HCT116 (cell line): ENCODE measurements around the gene CFAP57. TPM values are rescaled to one million over a fixed set of nuclear protein-coding genes. Genes with fewer than 3 reads are reported as not detected.

Source experiments
- ATAC-seq: fragments of 200-7000 bp; cut with Tn5 transposase; 2 replicates; pipeline ENCODE4 v1.9.1; 2020; ENCODE audit warnings: mild to moderate bottlenecking, moderate library complexity
- BruUV-seq: library from RNA; stranded (reverse); fragments of 400-500 nt; replicated peaks from 2 replicates; lab custom pipeline; 2021; lab: Mats Ljungman, UMichigan
- CTCF ChIA-PET: fragments of 300-600 bp; sonication (Branson Sonifier 250); formaldehyde crosslinking; loops from one replicate; lab custom pipeline; 2021; ENCODE audit warnings: antibody characterized with exemption; lab: Charles Lee
- POLR2A ChIA-PET: fragments of 300-600, 350-600 bp; sonication (Branson Sonifier 250); formaldehyde crosslinking; loops from one replicate; lab custom pipeline; 2021; ENCODE audit warnings: antibody characterized with exemption; lab: Charles Lee
- RAD21 ChIA-PET, 2 experiments: fragments of 300-600 bp; sonication (Branson Sonifier 250); formaldehyde crosslinking; loops; one replicate each; lab custom pipeline; 2023; ENCODE audit warnings: low total read pairs in 2 of 2; ENCODE audit not compliant: uncharacterized antibody in 2 of 2, unreplicated experiment in 2 of 2, low non-redundant PET in 1 of 2; lab: Charles Lee
- DNase-seq: peaks from one replicate; pipeline ENCODE4 v3.0.0-alpha.2; 2010; ENCODE audit warnings: low read depth, low spot score
- H2AFZ ChIP-seq: fragments of 200-600 bp; shearing (Covaris generic), sonication (generic); 2 replicates; pipeline ENCODE4 v1.6.1; 2017; ENCODE audit warnings: low read depth, mixed run types, mixed read lengths, antibody characterized with exemption, low read length; ENCODE audit not compliant: poor library complexity, severe bottlenecking
- H3K27ac ChIP-seq: 2 replicates; pipeline ENCODE4 v1.5.1; 2012; ENCODE audit warnings: low read depth, low read length
- H3K27me3 ChIP-seq: fragments of 200-600 bp; sonication (generic); 2 replicates; pipeline ENCODE4 v1.6.1; 2016; ENCODE audit warnings: mixed run types, low read length, mixed read lengths; ENCODE audit not compliant: insufficient read depth
- H3K36me3 ChIP-seq, 2 experiments: fragments of 200-500 bp in 1 of 2; fragments of 200-600 bp in 1 of 2; sonication (Bioruptor generic) in 1 of 2; sonication (generic) in 1 of 2; 2 replicates each; pipeline versions ENCODE4 v1.5.1 to v1.6.1; 2014 to 2016; ENCODE audit warnings: low read length in 2 of 2, inconsistent platforms in 1 of 2, mixed read lengths in 1 of 2, mixed run types in 1 of 2; ENCODE audit not compliant: insufficient read depth in 2 of 2, control insufficient read depth in 1 of 2
- H3K4me1 ChIP-seq, 2 experiments: fragments of 200-600 bp in 1 of 2; sonication (generic) in 1 of 2; 2 replicates each; pipeline versions ENCODE4 v1.5.1 to v1.6.1; 2012 to 2017; ENCODE audit warnings: low read length in 2 of 2, inconsistent platforms in 1 of 2, mild to moderate bottlenecking in 1 of 2, mixed read lengths in 1 of 2, mixed run types in 1 of 2, moderate library complexity in 1 of 2; ENCODE audit not compliant: insufficient read depth in 2 of 2, control insufficient read depth in 1 of 2
- H3K4me2 ChIP-seq: fragments of 200-600 bp; sonication (generic); 2 replicates; pipeline ENCODE4 v1.6.1; 2017; ENCODE audit warnings: mixed run types, low read length, mixed read lengths
- H3K4me3 ChIP-seq, 2 experiments: fragments of 200-600 bp in 1 of 2; sonication (generic) in 1 of 2; replicated peaks in 1 of 2; 2 replicates each; pipeline ENCODE4 v1.5.1; 2011 to 2016; ENCODE audit warnings: low read length in 2 of 2, control low read depth in 1 of 2, low read depth in 1 of 2, mild to moderate bottlenecking in 1 of 2, mixed read lengths in 1 of 2, mixed run types in 1 of 2
- H3K79me2 ChIP-seq: fragments of 200-600 bp; sonication (generic); 2 replicates; pipeline ENCODE4 v1.6.1; 2017; ENCODE audit warnings: mild to moderate bottlenecking, mixed run types, low read length, moderate library complexity, mixed read lengths; ENCODE audit not compliant: insufficient read depth
- H3K9ac ChIP-seq: fragments of 200-600 bp; sonication (generic); 2 replicates; pipeline ENCODE4 v1.6.1; 2016; ENCODE audit warnings: low read length, mixed read lengths
- H3K9me2 ChIP-seq: fragments of 200-600 bp; sonication (generic), shearing (Covaris generic); 2 replicates; pipeline ENCODE4 v1.6.1; 2017; ENCODE audit warnings: mixed run types, mild to moderate bottlenecking, moderate library complexity; ENCODE audit not compliant: insufficient read depth
- H3K9me3 ChIP-seq, 2 experiments: fragments of 200-500 bp in 1 of 2; fragments of 200-600 bp in 1 of 2; sonication (Bioruptor generic) in 1 of 2; sonication (generic) in 1 of 2; 2 replicates each; pipeline ENCODE4 v1.6.1; 2014 to 2017; ENCODE audit warnings: low read length in 2 of 2, mixed read lengths in 2 of 2, inconsistent platforms in 1 of 2, low read depth in 1 of 2, mild to moderate bottlenecking in 1 of 2, mixed run types in 1 of 2, moderate library complexity in 1 of 2; ENCODE audit not compliant: control insufficient read depth in 1 of 2, insufficient read depth in 1 of 2
- H4K20me1 ChIP-seq: fragments of 200-600 bp; sonication (generic), shearing (Covaris generic); 2 replicates; pipeline ENCODE4 v1.6.1; 2017; ENCODE audit warnings: mixed run types, mild to moderate bottlenecking, moderate library complexity; ENCODE audit not compliant: insufficient read depth
- ATF3 ChIP-seq: IDR thresholded peaks from 2 replicates; pipeline ENCODE4 v1.6.1; 2012
- CBX3 ChIP-seq: IDR thresholded peaks from 2 replicates; pipeline ENCODE4 v1.6.1; 2012; ENCODE audit warnings: low read depth
- EGR1 ChIP-seq: IDR thresholded peaks from 2 replicates; pipeline ENCODE4 v1.6.1; 2012; ENCODE audit warnings: low read depth
- EZH2phosphoT487 ChIP-seq: fragments of 200-600 bp; IDR thresholded peaks from 2 replicates; pipeline ENCODE4 v1.6.1; 2018; ENCODE audit warnings: antibody characterized with exemption, borderline replicate concordance
- JUND ChIP-seq: IDR thresholded peaks from 2 replicates; pipeline ENCODE4 v1.6.1; 2012
- POLR2A ChIP-seq: IDR thresholded peaks from 2 replicates; pipeline ENCODE4 v1.7.0; 2011; ENCODE audit warnings: borderline replicate concordance; ENCODE audit not compliant: insufficient read depth, insufficient read length; ENCODE audit errors: extremely low read depth
- POLR2AphosphoS5 ChIP-seq: IDR thresholded peaks from 2 replicates; pipeline ENCODE4 v1.6.1; 2011; ENCODE audit warnings: mild to moderate bottlenecking, low read depth, low read length, moderate library complexity
- REST ChIP-seq: IDR thresholded peaks from 2 replicates; pipeline ENCODE4 v1.6.1; 2012; ENCODE audit warnings: low read depth
- SIN3A ChIP-seq: IDR thresholded peaks from 2 replicates; pipeline ENCODE4 v1.6.1; 2012; ENCODE audit warnings: low read depth
- SP1 ChIP-seq: IDR thresholded peaks from 2 replicates; pipeline ENCODE4 v1.6.1; 2012; ENCODE audit warnings: low read depth
- TCF7L2 ChIP-seq: IDR thresholded peaks from 2 replicates; pipeline ENCODE4 v1.7.0; 2011; ENCODE audit warnings: borderline replicate concordance, inconsistent platforms; ENCODE audit not compliant: insufficient read depth, insufficient read length; ENCODE audit errors: extremely low read depth
- YY1 ChIP-seq: IDR thresholded peaks from 2 replicates; pipeline ENCODE4 v1.6.1; 2011; ENCODE audit warnings: low read length, low read depth, moderate library complexity, mild to moderate bottlenecking; ENCODE audit not compliant: insufficient replicate concordance; ENCODE audit errors: extremely low read depth
- ZNF274 ChIP-seq: fragments of 200-500 bp; sonication (Bioruptor generic); IDR thresholded peaks from 2 replicates; pipeline ENCODE4 v1.6.1; 2014; ENCODE audit warnings: mild to moderate bottlenecking, low read depth, low read length, inconsistent platforms
- intact Hi-C: fragments of 100-400 bp; cut with micrococcal nuclease; formaldehyde crosslinking; loops from 2 replicates; pipeline ENCODE4 v1.10.0; 2022
- total RNA-seq: library from RNA; stranded (reverse); gene quantifications from one replicate; pipeline ENCODE4 v1.2.1, GENCODE V29; 2021; ENCODE audit not compliant: unreplicated experiment

CFAP57 gene
- total RNA-seq, 1 experiment from 2014 or later: 0.49 TPM

GRCh38 chr1:43258370-43258769 is 86.2 kb downstream of the CFAP57 start (continued):
- TF ChIP-seq REST (no peak), TCF7L2 (no peak), EGR1 (no peak)

- Histone ChIP-seq H3K4me1 (peaks cover 9 to 14% of the 10 kb centered on the region in 2 experiments), H3K4me3 (no peak overlapping the region), H3K9me2 (no peaks in the 10 kb centered on the region), H3K79me2 (no peaks in the 10 kb centered on the region), H3K9me3 (peaks cover 0 to 11% of the 10 kb centered on the region in 2 experiments; a peak in 1 of 4 replicates), H3K27me3 (no peaks in the 10 kb centered on the region), H3K9ac (no peak overlapping the region), H3K27ac (no peak overlapping the region), H3K4me2 (no peak overlapping the region), H2AFZ (no peak overlapping the region), H4K20me1 (no peaks in the 10 kb centered on the region), H3K36me3 (no peaks in the 10 kb centered on the region)
- RAD21 ChIA-PET: no interaction called here
- no peak for DNase-seq
- no peak for ATAC-seq
- no TSS peak for BruUV-seq
- POLR2A ChIA-PET: no interaction called here
- intact Hi-C loops: no loop called here
- TF ChIP-seq SP1 (no peak), EZH2phosphoT487 (no peak), JUND (no peak), YY1 (no peak), CBX3 (no peak), ZNF274 (no peak), POLR2A (no peak), SIN3A (no peak), REST (no peak), POLR2AphosphoS5 (no peak), ATF3 (no peak)
- CTCF ChIA-PET: no interaction called here
Measured at GRCh38 chr1:43265431-43265830, 93.3 kb downstream of the CFAP57 start.
